Sigmoid colon (tissue), 4 donors: ENCODE data around the gene CD36.

ENCODE experiments used
- EP300 ChIP-seq, 4 donors: sonication (generic); formaldehyde crosslinking; IDR thresholded peaks; one replicate each; pipeline ENCODE4 v1.6.1; 2017; ENCODE audit warnings: antibody characterized with exemption in 4 of 4
- POLR2A ChIP-seq, 2 donors: fragments of 450-650 bp; IDR thresholded peaks; one replicate each; pipeline ENCODE4 v1.6.1; 2016; ENCODE audit warnings: antibody characterized with exemption in 2 of 2, mild to moderate bottlenecking in 2 of 2, moderate library complexity in 2 of 2
- POLR2AphosphoS5 ChIP-seq, 4 donors: sonication (generic); formaldehyde crosslinking; IDR thresholded peaks; one replicate each; pipeline ENCODE4 v1.6.1; 2017; ENCODE audit warnings: antibody characterized with exemption in 4 of 4
- TF ChIP-seq, protein P1 (sequence below), 4 experiments: fragments of 450-650 bp in 3 of 4; fragments of 200-600 bp in 1 of 4; IDR thresholded peaks; one replicate each; pipeline ENCODE4 v1.5.1; 2016 to 2019; ENCODE audit warnings: antibody characterized with exemption in 4 of 4, mild to moderate bottlenecking in 3 of 4, moderate library complexity in 2 of 4

GRCh38 chr7:80665526-80665925 is 27.1 kb downstream of the CD36 start:
- TF ChIP-seq POLR2A (IDR thresholded peaks at IDR 0.05), result no peak
- TF ChIP-seq, protein P1, sequence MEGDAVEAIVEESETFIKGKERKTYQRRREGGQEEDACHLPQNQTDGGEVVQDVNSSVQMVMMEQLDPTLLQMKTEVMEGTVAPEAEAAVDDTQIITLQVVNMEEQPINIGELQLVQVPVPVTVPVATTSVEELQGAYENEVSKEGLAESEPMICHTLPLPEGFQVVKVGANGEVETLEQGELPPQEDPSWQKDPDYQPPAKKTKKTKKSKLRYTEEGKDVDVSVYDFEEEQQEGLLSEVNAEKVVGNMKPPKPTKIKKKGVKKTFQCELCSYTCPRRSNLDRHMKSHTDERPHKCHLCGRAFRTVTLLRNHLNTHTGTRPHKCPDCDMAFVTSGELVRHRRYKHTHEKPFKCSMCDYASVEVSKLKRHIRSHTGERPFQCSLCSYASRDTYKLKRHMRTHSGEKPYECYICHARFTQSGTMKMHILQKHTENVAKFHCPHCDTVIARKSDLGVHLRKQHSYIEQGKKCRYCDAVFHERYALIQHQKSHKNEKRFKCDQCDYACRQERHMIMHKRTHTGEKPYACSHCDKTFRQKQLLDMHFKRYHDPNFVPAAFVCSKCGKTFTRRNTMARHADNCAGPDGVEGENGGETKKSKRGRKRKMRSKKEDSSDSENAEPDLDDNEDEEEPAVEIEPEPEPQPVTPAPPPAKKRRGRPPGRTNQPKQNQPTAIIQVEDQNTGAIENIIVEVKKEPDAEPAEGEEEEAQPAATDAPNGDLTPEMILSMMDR (IDR thresholded peaks at IDR 0.05), result no peak
- TF ChIP-seq POLR2AphosphoS5 (IDR thresholded peaks at IDR 0.05), result no peak
- TF ChIP-seq EP300 (IDR thresholded peaks at IDR 0.05), result no peak
